Omental fat pad (tissue), 4 donors: ENCODE results near the gene TRAK2. TPM values are rescaled to one million over a fixed set of nuclear protein-coding genes. Genes with fewer than 3 reads are reported as not detected.

ENCODE experiments used
- ATAC-seq: fragments of 150-250 bp; one replicate; pipeline ENCODE4 v1.9.1; 2016; ENCODE audit warnings: mild to moderate bottlenecking, moderate library complexity; ENCODE audit not compliant: low FRiP score
- DNase-seq: peaks from one replicate; pipeline ENCODE4 v3.0.0-alpha.2; 2019; ENCODE audit warnings: low spot score
- total RNA-seq, 4 donors: library from RNA; depleted of rRNA; stranded (reverse); fragments of >200 nt; gene quantifications; one replicate each; pipeline ENCODE4 v1.1.0, GENCODE V29; 2016
- TF ChIP-seq, protein P1 (sequence below), 3 donors: fragments of 450-650 bp; IDR thresholded peaks; one replicate each; pipeline ENCODE4 v1.5.1; 2016 to 2017; ENCODE audit warnings: antibody characterized with exemption in 3 of 3, mild to moderate bottlenecking in 3 of 3, moderate library complexity in 2 of 3

Gene TRAK2
- total RNA-seq, 4 donors from 2014 or later = 37.9 to 73.0 (median 52.9) TPM

DNA sequence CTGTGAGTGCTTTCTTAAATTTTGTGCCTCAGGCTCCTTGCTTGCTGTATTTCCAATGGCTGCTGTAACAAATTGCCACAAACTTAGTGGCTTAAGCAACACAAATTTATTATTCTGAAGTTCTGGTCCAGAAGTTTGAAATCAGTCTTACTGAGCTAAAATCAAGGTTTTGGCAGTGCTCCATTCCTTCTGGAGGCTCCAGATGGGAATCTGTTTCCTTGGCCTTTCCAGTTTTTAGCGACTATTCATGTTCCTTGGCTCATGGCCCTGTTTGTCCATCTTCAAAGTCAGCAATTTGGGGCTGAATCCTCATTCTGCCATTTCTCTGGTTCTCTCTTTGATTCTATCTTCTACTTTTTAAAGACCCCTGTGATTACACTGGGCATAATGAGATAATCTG, 32.1 kb upstream of the TRAK2 start:
- no peak for ATAC-seq
- DNase-seq = no peak
- TF ChIP-seq, protein P1, sequence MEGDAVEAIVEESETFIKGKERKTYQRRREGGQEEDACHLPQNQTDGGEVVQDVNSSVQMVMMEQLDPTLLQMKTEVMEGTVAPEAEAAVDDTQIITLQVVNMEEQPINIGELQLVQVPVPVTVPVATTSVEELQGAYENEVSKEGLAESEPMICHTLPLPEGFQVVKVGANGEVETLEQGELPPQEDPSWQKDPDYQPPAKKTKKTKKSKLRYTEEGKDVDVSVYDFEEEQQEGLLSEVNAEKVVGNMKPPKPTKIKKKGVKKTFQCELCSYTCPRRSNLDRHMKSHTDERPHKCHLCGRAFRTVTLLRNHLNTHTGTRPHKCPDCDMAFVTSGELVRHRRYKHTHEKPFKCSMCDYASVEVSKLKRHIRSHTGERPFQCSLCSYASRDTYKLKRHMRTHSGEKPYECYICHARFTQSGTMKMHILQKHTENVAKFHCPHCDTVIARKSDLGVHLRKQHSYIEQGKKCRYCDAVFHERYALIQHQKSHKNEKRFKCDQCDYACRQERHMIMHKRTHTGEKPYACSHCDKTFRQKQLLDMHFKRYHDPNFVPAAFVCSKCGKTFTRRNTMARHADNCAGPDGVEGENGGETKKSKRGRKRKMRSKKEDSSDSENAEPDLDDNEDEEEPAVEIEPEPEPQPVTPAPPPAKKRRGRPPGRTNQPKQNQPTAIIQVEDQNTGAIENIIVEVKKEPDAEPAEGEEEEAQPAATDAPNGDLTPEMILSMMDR (IDR thresholded peaks at IDR 0.05) = no peak

DNA sequence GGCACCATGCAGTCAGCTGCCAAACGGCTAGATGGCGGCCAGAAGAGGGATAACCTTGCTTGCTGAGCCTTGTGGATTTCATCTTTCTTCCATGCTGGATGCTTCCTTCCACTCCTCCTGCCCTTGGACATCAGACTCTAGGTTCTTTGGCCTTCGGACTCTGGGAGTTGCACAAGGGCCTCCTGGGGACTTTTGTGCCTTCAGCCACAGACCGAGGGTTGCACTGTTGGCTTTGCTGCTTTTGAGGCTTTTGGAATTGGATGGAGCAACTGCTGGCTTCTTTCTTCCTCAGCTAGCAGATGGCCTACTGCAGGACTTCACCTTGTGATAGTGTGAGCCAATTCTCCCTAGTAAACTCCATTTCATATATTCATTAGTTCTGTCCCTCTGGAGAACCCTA, 31.3 kb upstream of the TRAK2 start:
- no peak for ATAC-seq
- no peak for DNase-seq
- TF ChIP-seq, protein P1 (IDR thresholded peaks at IDR 0.05) = no peak

DNA sequence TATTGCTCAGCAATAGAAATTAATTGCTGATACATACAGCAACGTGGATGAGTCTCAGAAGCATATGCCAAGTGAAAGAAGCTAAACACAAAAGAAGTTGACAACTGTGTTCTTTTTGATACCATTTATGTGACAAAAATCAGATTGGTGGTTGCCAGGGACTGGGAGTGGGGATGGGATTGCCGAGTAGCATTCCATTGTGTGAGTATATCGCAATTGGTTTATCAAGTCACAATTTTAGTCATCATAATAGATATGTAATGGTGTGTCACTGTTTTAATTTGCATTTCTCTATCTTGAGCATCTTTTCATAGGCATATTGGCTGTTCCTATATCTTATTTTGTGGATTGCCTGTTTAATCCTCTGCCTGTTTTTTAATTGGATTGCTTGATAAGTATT, 21.2 kb upstream of the TRAK2 start:
- no peak for DNase-seq

DNA sequence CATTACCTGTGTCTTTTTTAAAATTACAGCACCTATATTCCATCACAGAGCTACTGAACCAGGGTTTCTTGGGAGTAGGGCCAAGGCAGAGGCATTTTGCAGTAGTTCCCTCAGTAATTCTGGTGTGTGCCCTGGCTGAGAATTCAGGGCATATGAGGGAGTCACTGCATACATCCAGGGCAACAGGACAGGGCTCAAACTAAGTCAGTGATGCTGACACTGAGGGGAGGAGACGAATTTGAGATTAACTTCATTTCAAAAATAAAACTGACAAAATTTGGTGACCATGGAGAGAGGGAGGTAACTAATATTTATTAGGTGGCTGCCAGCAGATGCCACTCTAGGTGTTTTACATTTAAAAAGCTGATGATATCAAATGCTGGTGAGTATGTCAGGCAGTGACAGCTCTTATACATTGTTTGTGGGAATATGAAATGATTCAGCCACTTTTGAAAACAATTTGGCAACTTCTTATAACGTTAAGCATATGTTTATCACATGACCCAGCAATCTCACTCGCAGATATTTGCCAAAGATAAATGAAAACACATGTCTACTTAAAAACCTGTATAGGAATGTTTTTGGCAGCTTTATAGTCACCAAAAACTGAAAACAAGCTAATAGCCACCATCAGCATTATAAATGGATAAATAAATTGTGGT, 20.6 kb upstream of the TRAK2 start:
- no peak for DNase-seq
- no peak for ATAC-seq
- TF ChIP-seq, protein P1 (IDR thresholded peaks at IDR 0.05) = no peak

More for the DNA sequence above, 21.2 kb upstream of the TRAK2 start:
- ATAC-seq = no peak
- TF ChIP-seq, protein P1 (IDR thresholded peaks at IDR 0.05) = no peak

DNA sequence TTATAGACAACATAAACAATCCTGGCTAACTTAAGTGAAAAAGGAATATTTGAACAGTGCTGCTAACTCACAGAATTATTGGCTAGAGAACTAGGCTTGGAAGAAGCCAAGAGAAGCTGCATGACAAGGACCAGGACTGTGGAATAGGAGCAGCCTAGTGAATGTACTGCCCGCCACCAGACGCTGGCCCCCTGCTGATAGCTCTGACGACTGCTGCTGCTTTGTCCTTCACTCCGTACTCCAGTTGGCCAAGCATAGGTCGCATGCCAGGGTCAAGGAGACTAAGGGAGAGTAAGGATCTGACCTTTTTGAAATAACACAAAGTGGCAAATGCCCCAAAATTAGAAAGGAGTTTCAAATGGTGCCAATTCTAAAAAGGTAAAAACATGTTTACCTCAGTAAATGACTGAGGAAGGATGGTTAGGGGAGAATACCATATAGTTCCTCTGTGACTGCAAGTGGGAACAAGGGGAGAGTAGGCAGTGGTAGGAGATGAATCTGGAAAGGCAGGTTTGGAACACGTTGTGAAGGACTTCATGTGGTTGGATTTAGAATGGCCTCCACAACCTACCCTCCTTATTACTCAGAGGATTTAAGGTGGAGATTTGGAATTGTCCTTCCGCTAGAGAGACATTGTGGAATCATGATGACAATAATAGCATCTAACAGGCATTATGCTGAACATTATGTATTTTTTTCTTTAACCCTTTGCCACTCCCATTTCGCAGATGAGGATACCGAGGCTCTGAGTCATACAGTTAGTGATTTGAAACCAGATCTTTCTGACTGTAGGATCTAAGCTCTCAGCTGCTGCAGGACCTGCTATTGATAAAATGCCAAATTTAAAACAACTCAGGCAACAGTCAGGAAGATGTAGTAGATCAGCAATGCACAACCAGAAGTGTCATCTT, 19.8 kb upstream of the TRAK2 start:
- DNase-seq = no peak
- ATAC-seq = no peak
- TF ChIP-seq, protein P1 (IDR thresholded peaks at IDR 0.05) = no peak

DNA sequence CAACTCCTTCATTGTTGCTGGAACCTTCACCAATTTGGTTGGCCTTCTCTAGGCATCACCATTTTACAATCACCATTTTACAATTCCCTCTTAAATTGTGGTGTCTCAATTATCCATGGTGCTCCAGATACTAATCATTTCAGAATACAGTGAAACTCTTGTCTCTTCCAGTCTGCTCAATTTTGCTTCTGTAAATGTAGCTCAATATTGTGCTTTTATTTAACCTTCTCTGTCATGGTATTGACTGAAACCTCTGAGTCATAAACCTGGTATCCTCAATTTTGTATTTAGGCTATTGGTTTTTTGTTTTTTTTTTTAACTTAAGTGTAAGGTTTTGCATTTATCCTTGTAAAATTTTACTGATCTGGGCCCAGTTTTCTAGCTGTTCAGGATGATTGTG, 16.4 kb upstream of the TRAK2 start:
- DNase-seq (no peak), ATAC-seq (no peak)
- TF ChIP-seq, protein P1 (IDR thresholded peaks at IDR 0.05) = no peak
